HG02852 (cell line): ENCODE measurements around the gene STX5.
"Not testable (repeated sequence)": the region's sequence is repeated elsewhere in the genome, so short reads cannot be mapped to it uniquely, and the experiment has no call there.

Source experiments
- ATAC-seq: cut with Tn5 transposase; IDR thresholded peaks from one replicate; pipeline ENCODE4 v1.9.1; 2021; ENCODE audit warnings: mild to moderate bottlenecking, moderate library complexity; ENCODE audit not compliant: unreplicated experiment

The STX5 gene, protein sequence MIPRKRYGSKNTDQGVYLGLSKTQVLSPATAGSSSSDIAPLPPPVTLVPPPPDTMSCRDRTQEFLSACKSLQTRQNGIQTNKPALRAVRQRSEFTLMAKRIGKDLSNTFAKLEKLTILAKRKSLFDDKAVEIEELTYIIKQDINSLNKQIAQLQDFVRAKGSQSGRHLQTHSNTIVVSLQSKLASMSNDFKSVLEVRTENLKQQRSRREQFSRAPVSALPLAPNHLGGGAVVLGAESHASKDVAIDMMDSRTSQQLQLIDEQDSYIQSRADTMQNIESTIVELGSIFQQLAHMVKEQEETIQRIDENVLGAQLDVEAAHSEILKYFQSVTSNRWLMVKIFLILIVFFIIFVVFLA

DNA sequence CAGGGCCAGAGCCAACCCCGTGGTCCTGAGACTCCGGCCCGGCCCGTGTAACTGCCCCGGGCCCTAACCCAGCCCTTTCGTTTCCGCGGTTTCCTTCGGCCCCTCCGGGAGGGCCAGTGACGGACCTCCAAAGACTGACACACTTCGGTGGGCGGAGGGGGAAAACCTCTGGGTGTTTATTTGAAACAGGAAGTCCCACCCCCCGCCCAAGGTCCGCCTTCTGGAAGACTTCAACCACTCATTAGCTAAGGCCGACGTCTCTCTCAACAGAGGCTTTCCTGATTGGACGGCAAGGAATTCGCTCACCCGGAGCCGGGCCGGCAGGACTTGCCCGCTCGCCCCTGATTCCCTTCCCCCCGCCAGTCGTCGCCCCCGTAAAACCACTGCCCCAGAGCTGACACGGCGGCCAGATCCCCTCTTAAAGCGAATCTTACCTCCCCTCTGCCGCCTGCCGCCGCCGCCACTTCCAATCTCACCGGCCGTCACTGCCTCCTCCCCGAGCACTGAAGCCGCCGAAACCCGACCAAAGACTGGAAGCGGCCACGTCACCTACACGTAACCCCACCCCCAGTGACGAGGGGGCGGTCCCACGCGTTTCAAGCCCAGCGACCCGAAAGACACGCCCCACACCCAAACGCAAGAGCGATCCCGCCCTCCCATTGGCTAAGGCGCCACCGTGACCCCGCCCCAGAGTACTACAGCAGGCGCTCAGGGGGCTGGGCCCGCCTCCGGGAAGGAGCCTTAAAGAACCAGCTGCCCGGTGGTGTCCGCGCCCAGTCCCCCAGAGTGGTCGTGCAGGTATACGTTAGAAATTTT, at the start of gene STX5:
STX5 (minus strand) TSS at position 532 of the 816 bp plus-strand sequence. CDS start 808 bp downstream, outside the sequence.
- ATAC-seq, result peak; percentile 85

DNA sequence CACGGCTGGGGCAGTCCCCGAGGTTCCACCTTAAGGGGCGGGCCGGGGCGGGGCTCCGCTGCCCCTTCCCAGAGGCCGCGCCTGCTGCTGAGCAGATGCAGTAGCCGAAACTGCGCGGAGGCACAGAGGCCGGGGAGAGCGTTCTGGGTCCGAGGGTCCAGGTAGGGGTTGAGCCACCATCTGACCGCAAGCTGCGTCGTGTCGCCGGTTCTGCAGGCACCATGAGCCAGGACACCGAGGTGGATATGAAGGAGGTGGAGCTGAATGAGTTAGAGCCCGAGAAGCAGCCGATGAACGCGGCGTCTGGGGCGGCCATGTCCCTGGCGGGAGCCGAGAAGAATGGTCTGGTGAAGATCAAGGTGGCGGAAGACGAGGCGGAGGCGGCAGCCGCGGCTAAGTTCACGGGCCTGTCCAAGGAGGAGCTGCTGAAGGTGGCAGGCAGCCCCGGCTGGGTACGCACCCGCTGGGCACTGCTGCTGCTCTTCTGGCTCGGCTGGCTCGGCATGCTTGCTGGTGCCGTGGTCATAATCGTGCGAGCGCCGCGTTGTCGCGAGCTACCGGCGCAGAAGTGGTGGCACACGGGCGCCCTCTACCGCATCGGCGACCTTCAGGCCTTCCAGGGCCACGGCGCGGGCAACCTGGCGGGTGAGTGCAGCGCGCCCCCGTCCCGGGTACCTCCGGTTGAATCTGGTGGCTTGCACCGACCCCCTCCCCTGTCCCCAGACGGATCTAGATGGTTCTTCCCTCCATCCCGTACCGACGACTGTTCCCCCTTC, 49.1 kb upstream of the STX5 start, which contains the start of gene SLC3A2:
SLC3A2 (plus strand) TSS at position 94 of the 776 bp plus-strand sequence; CDS start at position 222, 128 bp downstream.
- peak; percentile 70 for ATAC-seq

DNA sequence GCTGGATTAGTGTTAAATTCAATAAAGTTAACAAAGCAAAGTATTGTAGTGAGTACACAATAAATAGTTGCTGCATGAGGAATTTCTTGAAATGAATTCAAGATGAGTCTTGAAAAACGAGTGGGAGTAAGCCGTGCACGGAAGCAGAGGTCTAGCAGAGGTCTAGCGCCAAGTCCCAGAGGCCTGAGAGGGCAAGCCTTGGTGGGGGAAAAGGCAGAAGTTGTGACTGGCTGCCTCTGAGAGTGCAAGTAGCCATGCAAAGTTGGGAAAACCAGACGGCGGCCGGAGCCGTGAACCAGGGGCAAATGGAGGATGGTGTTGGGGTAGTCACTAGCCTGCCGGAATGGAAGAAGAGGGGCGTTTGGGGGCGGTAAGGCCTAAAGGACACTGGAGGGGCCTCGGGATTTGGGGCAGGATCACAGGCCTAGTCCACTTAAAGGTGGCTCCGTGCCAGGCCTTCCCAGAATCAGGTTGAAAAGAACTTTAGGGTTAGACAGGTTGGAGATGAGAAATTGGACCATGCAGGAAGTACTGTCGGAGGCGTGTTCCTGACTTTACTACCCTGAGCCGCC, 48.5 kb upstream of the STX5 start:
- peak; percentile 16 for ATAC-seq

DNA sequence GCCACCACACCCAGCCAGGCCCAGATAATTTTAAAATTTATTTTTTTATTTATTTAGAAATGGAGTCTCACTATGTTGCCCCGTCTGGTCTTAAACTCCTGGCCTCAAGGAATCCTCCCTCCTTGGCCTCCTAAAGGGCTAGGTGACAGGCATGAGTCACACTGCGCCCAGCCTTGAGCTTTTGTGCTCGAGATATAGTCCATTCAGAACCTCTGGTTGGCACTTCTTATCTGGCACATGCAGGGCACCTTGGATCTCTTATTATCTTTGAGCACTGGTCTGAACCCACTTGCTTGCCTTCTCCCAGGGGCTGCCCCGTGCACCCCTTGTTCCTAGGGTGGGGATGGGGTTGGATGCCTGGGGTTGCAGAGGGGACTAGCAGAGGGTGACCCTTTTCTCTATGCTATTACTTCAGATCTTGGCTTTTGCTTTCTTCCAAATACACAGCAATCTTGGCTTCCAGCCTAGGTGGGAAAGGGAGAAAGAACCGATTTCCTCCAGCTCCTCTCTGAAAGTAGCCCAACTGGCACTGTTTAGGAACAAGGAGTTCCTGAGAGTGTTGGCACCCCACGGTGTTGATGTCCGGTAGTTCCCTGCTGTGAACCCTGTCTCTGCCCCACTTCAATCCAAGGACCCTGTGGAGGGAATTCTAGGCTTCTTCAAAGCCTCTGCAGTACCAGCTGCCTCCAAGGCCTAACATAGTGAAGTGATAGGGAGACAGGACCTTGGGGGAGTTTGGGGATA, 47.6 kb upstream of the STX5 start:
- ATAC-seq, result no peak

DNA sequence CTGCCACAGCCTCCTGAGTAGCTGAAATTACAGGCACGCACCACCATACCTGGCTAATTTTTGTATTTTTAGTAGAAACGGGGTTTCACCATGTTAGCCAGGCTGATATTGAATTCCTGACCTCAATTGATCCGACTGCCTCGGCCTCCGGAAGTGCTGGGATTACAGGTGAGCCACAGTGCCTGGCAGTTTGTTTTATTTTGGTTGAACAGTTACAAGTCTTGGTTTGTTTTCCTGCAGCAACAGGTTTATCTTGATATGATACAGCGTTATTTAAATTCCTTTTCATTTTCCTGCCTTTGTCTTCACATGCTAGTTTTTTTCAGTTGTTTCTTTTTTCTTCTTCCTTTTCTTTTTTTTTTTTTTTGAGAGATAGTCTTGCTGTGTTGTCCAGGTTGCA, 44.9 kb upstream of the STX5 start:
- ATAC-seq, result no peak

DNA sequence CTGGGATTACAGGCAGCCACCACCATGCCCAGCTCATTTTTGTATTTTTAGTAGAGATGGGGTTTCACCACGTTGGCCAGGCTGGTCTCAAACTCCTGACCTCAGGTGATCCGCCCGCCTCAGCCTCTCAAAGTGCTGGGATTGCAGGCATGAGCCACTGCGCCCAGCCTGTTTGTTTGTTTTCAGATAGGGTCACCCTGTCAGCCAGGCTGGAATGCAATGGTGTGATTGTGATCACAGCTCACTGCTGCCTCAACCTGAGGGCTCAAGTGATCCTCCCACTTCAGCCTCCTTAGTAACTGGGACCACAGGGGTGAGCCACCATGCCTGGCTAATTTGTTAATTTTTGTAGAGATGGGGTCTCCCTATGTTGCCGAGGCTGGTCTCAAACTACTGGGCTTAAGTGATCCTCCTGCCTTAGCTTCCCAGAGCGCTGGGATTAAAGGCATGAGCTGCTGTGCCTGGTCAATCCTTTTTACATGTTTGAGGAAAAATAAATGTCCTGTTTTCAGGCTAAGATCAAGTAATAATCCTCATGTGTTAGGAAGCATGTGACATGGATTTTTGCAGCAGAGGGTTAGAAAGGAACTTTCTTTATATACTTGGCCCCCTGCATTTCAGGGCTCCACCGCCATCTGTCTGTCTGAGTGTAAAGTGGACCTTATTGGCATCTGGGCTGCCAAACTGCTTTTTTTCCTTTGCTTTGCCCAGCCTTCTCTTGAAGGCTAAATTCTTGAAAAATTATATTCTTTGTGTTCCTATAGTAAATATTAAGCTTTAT, 44.0 kb upstream of the STX5 start:
- ATAC-seq, result no peak

DNA sequence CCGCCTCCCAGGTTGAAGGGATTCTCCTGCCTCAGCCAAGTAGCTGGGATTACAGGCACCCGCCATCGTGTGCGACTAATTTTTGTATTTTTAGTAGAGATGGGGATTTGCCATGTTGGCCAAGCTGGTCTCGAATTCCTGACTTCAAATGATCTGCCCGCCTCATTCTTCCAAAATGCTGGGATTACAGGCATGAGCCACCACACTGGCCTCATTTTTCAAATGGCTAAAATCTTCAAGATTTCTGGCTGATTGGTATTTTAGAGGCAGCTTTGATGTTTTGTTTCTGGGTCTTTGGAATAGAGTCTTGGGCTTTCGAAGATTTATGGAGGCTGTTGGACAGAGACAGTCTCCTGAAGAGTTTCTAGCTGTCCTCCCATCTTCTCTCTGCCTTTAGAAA, 43.0 kb upstream of the STX5 start:
- no peak for ATAC-seq

DNA sequence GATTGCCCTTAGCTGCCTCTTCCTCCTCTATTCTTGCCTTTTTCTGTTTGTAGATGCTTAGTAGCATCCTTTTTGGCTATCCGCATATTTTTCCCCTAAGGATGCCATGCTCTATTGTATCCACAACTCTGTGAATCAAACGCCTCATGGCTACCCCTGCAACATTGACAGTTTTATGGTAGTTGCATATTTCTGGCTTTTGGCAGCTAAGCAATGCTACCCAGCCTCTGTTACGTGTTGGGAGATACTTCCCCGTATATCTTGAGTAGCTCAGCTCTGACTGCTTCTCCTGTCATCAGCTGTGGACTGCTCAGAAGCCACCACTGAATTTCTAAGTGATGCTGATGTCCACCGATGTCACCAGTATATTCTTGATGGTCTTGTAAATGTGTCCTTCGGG, 33.8 kb upstream of the STX5 start:
- ATAC-seq, result no peak

DNA sequence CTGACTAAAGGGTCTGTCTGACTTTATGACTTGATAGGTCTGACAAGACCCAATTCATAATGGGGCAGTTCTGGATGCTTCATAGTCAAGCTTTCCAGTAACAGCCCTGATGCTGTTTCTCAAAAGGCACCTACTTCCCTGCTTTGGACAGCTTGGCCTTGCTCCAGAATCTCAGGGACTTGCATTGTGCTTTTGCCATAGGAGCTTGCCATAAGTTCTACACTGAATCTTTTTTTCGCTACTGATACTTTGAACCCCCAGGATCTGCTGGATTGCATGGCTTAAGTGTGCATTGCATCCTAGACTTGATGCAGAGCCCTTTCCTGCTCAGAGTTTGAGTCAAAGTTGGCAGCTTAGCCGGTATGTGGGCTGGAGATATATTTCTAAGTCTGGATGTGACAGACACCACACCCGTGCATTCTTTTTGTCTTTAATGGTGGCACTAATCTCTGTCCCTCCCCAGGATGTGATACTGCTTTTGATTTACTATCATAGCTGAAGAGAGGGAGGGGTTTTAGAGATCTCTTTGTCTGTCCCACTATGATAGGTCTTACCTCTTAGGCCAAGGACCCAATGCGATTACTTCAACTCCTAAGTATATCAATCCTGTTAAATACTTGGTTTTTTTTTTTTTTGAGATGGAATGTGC, 32.0 kb upstream of the STX5 start:
- no peak for ATAC-seq

DNA sequence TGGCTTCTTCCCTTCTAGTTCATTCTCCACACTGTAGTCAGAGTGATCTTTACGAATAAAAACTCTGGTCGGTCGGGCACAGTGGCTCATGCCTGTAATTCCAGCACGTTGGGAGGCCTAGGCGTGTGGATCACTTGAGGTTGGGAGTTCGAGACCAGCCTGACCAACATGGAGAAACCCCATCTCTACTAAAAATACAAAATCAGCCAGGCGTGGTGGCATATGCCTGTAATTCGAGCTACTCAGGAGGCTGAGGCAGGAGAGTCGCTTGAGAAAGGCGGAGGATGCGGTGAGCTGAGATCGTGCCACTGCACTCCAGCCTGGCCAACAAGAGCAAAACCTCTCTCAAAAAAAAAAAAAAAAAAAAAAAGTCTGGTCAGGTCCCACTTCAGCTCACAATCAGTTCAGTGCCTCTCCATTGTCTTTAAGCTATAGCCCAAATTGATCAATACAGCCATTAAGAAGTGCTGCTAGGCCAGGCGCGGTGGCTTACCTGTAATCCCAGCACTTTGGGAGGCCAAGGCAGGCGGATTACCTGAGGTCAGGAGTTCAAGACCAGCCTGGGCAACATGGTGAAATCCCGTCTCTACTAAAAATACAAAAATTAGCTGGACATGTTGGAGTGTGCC, 29.8 kb upstream of the STX5 start:
- ATAC-seq, result not testable (repeated sequence)

DNA sequence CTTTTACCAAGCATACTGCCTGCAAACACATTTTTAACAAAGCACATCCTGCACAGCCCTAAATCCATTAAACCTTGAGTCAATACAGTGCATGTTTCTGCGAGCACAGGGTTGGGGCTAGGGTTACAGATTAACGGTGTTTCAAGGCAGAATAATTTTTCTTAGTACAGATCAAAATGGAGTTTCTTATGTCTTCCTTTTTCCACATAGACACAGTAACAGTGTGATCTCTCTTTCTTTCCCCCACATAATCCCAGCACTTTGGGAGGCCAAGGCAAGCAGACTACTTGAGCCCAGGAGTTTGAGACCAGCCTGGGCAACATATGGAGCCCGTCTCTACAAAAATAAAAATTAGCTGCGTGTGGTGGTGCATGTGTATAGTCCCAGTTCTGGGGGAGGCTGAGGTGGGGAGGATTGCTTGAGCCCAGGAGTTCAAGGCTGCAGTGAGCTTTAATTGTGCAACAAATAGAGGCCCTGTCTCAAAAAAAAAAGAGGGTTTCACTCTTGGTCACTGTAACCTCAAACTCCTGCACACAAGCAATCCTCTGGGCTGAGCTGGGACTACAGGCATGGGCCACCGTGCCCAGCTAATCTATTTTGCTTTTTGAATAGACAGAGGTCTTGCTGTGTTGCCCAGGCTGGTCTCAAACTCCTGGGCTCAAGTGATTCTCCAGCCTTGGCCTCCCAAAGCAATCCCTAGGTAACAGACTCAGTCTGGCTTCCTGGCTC, 29.1 kb upstream of the STX5 start:
- no peak for ATAC-seq

DNA sequence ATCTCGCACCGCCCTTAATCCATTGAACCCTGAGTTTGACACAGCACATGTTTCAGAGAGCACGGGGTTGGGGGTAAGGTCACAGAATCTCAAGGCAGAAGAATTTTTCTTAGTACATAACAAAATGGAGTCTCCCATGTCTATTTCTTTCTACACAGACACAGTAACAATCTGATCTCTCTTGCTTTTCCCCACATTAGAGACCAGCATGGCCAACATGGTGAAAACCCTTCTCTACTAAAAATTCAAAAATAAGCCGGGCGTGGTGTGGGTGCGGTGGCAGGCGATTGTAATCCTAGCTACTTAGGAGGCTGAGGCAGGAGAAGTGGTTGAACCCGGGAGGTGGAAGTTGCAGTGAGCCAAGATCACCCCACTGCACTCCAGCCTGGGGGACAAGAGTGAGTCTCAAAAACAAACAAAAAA, 27.4 kb upstream of the STX5 start:
- ATAC-seq, result not testable (repeated sequence)

DNA sequence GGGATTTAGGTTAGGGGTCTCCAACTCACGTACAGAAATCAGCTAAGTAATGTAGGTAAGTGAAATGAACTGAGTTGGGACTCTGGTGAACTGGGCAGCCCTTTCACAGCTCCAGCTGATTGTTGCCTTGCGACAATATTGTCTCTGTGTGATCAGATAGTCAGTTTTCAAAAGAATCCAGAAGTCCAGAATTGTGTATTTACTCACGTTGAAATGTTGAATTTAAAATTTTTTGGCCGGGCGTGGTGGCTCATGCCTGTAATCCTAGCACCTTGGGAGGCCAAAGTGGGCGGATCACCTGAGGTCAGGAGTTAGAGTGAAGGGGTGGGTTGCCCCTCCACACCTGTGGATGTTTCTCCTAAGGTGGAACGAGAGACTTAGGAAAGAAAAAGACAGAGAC, 26.4 kb upstream of the STX5 start:
- no peak for ATAC-seq

DNA sequence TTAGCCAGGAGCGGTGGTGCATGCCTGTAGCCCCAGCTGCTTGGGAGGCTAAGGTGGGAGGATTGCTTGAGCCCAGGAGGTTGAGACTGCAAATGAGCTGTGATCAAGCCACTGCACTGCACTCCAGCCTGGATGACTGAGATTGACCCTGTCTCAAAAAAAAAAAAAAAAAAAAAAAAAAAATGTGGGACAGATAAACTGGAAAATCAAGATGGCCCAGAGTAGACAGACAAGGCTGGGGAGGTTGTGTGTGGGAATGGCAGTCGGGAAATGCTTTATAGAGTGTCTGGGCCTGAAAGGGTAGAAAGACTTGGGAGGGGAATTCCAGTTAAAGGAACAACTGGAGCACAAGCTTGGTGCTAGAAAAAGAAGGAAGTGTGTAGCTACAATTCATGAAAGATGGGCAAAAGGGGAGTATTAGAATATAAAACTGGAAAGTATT, 25.7 kb upstream of the STX5 start:
- ATAC-seq, result no peak

DNA sequence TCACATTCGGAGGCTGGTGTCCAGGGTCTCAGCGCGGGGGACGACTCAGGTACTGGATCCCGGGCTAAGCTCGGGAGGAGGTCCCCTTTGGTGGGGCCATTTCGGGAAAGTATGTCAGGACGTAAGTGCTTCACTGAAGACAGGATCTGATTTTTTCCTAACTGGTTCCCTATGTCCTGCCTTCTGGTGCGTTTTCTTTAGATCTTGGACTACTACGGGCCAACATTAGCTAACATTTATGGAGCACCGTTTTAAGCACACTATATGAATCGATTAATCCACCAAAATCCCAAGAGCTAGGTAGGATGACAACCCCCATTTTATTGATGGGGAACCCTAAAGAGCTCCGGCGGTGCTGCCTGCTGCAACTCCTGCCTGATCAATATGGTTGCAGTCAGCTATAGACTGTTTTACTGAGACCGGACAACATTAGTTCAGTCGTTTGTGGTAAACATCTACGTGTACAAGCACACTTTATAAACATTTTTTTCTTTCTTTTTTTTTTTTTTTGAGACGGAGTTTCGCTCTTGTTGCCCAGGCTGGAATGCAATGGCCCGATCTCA, 24.6 kb upstream of the STX5 start:
- no peak for ATAC-seq

DNA sequence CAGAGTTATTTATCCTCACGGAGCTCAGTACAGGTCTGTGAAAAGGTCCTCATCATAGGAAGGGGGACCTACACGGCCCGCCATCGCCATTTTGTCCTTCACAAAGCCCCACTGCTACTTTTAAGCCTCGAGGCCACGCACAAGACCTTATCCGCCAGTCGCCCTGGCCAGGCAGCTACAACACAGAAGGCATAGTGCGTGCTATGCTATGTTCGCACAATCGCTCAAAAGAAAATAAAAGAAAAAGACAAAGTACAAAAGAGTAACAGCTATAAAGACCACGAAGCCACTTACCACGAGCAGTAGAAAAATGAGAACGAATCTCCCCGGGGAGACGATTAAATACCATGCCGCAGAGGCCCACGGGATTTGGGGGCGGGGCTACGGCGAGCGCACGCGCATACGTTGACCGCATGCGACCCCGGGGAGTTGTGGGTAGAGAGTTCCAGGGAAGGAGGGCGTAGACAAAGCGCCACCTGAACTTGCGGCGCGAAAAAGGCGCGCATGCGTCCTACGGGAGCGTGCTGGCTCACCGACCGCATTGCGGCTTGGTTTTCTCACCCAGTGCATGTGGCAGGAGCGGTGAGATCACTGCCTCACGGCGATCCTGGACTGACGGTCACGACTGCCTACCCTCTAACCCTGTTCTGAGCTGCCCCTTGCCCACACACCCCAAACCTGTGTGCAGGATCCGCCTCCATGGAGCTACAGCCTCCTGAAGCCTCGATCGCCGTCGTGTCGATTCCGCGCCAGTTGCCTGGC, 23.9 kb upstream of the STX5 start:
- ATAC-seq, result peak; percentile 88
